A673 (cell line): ENCODE results near the gene LPP. TPM values are rescaled to one million over a fixed set of nuclear protein-coding genes. Genes with fewer than 3 reads are reported as not detected.

Experiments used
- BruUV-seq: library from RNA; stranded (reverse); fragments of 400-500 nt; replicated peaks from 2 replicates; lab custom pipeline; 2021; lab: Mats Ljungman, UMichigan
- CTCF ChIA-PET: fragments of 300-600 bp; sonication (Branson Sonifier 250); formaldehyde crosslinking; loops from one replicate; lab custom pipeline; 2022; ENCODE audit warnings: antibody characterized with exemption; lab: Charles Lee
- POLR2A ChIA-PET: fragments of 300-600 bp; sonication (Branson Sonifier 250); formaldehyde crosslinking; loops from one replicate; lab custom pipeline; 2022; ENCODE audit warnings: antibody characterized with exemption; ENCODE audit not compliant: low non-redundant PET; lab: Charles Lee
- DNase-seq: peaks from one replicate; pipeline ENCODE4 v3.0.0-alpha.2; 2015; ENCODE audit warnings: low spot score
- H3K27ac ChIP-seq: fragments of 200-600 bp; sonication (generic); 2 replicates; pipeline ENCODE4 v1.5.1; 2016; ENCODE audit warnings: mixed run types, low read depth, mild to moderate bottlenecking, mixed read lengths, antibody characterized with exemption, low read length; ENCODE audit not compliant: poor library complexity, severe bottlenecking
- H3K27me3 ChIP-seq: fragments of 200-600 bp; sonication (generic); replicated peaks from 2 replicates; pipeline ENCODE4 v1.6.1; 2017; ENCODE audit warnings: mixed run types, low read depth, mild to moderate bottlenecking, mixed read lengths, antibody characterized with exemption, low read length; ENCODE audit not compliant: insufficient read depth, poor library complexity
- H3K36me3 ChIP-seq: fragments of 200-600 bp; sonication (generic); 2 replicates; pipeline ENCODE4 v1.6.1; 2016; ENCODE audit warnings: mixed run types, mild to moderate bottlenecking, mixed read lengths, antibody characterized with exemption, low read length; ENCODE audit not compliant: insufficient read depth, poor library complexity, severe bottlenecking
- H3K4me1 ChIP-seq: fragments of 200-600 bp; sonication (generic); 2 replicates; pipeline ENCODE4 v1.6.1; 2017; ENCODE audit warnings: mixed run types, mild to moderate bottlenecking, mixed read lengths, antibody characterized with exemption, low read length; ENCODE audit not compliant: insufficient read depth, poor library complexity, severe bottlenecking
- H3K4me3 ChIP-seq: fragments of 200-600 bp; sonication (generic); 2 replicates; pipeline ENCODE4 v1.5.1; 2016; ENCODE audit warnings: low read depth, mixed run types, mild to moderate bottlenecking, mixed read lengths, low read length; ENCODE audit not compliant: poor library complexity, severe bottlenecking
- H3K9me3 ChIP-seq: fragments of 200-600 bp; sonication (generic); 2 replicates; pipeline ENCODE4 v1.6.1; 2016; ENCODE audit warnings: mixed run types, low read depth, mild to moderate bottlenecking, mixed read lengths, antibody characterized with exemption, low read length; ENCODE audit not compliant: poor library complexity, severe bottlenecking
- EZH2 ChIP-seq: fragments of 200-600 bp; sonication (generic); IDR thresholded peaks from 2 replicates; pipeline ENCODE4 v1.6.1; 2017; ENCODE audit warnings: borderline replicate concordance, low read depth, mild to moderate bottlenecking, mixed read lengths, antibody characterized with exemption, low read length; ENCODE audit not compliant: poor library complexity, severe bottlenecking
- intact Hi-C: fragments of 100-400 bp; cut with micrococcal nuclease; formaldehyde crosslinking; loops from one replicate; pipeline ENCODE4 v1.10.0; 2022; ENCODE audit not compliant: unreplicated experiment
- total RNA-seq: library from RNA; stranded (reverse); gene quantifications from 2 replicates; pipeline ENCODE4 v1.2.3, GENCODE V29; 2021
- TF ChIP-seq, protein P1 (sequence below): fragments of 300-800, 200-600 bp; sonication (generic); conservative IDR thresholded peaks from 2 replicates; pipeline ENCODE4 v1.5.1; 2017; ENCODE audit warnings: low read depth, mild to moderate bottlenecking, antibody characterized with exemption, low read length, moderate library complexity, mixed read lengths

LPP gene
- total RNA-seq, 1 experiment from 2014 or later, result 39.7 TPM

GRCh38 chr3:188827576-188827975 is 673.6 kb downstream of the LPP start:
- TF ChIP-seq, protein P1, sequence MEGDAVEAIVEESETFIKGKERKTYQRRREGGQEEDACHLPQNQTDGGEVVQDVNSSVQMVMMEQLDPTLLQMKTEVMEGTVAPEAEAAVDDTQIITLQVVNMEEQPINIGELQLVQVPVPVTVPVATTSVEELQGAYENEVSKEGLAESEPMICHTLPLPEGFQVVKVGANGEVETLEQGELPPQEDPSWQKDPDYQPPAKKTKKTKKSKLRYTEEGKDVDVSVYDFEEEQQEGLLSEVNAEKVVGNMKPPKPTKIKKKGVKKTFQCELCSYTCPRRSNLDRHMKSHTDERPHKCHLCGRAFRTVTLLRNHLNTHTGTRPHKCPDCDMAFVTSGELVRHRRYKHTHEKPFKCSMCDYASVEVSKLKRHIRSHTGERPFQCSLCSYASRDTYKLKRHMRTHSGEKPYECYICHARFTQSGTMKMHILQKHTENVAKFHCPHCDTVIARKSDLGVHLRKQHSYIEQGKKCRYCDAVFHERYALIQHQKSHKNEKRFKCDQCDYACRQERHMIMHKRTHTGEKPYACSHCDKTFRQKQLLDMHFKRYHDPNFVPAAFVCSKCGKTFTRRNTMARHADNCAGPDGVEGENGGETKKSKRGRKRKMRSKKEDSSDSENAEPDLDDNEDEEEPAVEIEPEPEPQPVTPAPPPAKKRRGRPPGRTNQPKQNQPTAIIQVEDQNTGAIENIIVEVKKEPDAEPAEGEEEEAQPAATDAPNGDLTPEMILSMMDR, result no peak
- TF ChIP-seq EZH2, result no peak
- Histone ChIP-seq H3K9me3 (no peaks in the 10 kb centered on the region), H3K27ac (no peak overlapping the region), H3K36me3 (no peaks in the 10 kb centered on the region), H3K27me3 (no peaks in the 10 kb centered on the region), H3K4me3 (no peak overlapping the region), H3K4me1 (peaks cover 8% of the 10 kb centered on the region)
- intact Hi-C loops, result loop anchor here (10.0 kb wide), 1 partner anchor 1083 kb away; the partner anchor contains the start of gene BCL6
- CTCF ChIA-PET, result no interaction called here
- no TSS peak for BruUV-seq
- POLR2A ChIA-PET, result no interaction called here
- DNase-seq, result no peak

DNA sequence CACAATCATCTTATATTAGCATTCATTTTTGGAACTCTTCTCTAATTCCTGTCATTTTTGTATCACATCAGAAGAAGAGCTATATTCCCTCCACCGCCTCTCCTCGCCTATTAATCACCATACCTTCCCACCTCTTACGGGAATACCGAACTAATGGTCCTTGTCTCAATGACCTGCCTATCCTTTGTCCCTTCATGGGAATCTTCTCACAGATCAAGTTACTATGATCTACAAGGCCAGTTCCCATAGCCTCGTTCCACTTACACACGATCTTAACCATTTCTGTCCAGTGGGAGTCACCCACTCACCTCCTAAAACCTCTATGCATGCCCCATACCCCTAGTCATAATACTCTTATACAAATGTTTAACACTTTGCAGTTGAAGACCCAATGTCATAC is 675.2 kb downstream of the LPP start:
- no TSS peak for BruUV-seq
- H3K9me3 ChIP-seq, result no peaks in the 10 kb centered on the region
- H3K27me3 ChIP-seq, result no peaks in the 10 kb centered on the region
- ChIA-PET CTCF (interaction anchor here (0.7 kb wide), 1 partner anchor 305 kb away, joined by 4 read pairs; no protein-coding TSS in a partner anchor), POLR2A (no interaction called here)
- no peak overlapping the region for H3K4me3 ChIP-seq
- TF ChIP-seq, protein P1, result no peak
- no peak for TF ChIP-seq EZH2
- H3K36me3 ChIP-seq, result no peaks in the 10 kb centered on the region
- H3K4me1 ChIP-seq, result no peaks in the 10 kb centered on the region
- intact Hi-C loops, result loop anchor here (10.0 kb wide), 1 partner anchor 1084 kb away; the partner anchor contains the start of gene BCL6
- H3K27ac ChIP-seq, result no peak overlapping the region
- DNase-seq, result no peak

- no peak for DNase-seq
- no peaks in the 10 kb centered on the region for H3K36me3 ChIP-seq
- H3K27ac ChIP-seq, result no peak overlapping the region
- BruUV-seq, result no TSS peak
- no peaks in the 10 kb centered on the region for H3K9me3 ChIP-seq
- no peaks in the 10 kb centered on the region for H3K27me3 ChIP-seq
- TF ChIP-seq EZH2, result no peak
- CTCF ChIA-PET, result interaction anchor here (0.7 kb wide), 2 partner anchors 124 to 305 kb away, joined by 4 to 5 read pairs; no protein-coding TSS in a partner anchor
- no peaks in the 10 kb centered on the region for H3K4me1 ChIP-seq
- intact Hi-C loops, result loop anchor here (10.0 kb wide), 1 partner anchor 1085 kb away; the partner anchor contains the start of gene BCL6
- no peak overlapping the region for H3K4me3 ChIP-seq
- POLR2A ChIA-PET, result no interaction called here
These were observed 675.6 kb downstream of the LPP start for GRCh38 chr3:188829576-188829975.

DNA sequence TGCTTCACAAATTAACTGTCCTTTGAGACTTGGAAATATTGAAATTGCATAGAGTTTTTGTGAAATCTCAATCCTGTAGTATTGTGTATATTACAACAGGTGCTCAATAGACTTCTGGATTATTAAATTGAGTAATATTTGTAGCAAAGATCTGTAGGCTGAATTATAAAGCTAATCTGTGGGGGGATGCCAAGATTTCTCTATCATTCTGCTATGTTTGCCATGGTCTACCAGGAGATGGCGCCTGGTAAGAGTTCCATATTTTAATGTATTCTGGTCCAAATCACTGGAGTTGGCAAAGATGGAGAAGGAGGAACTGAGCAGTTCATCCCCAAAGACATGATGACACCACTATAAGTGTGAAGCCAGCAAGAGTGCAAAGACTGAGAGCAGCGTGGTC is 676.9 kb downstream of the LPP start:
- BruUV-seq, result no TSS peak
- no peak overlapping the region for H3K4me3 ChIP-seq
- POLR2A ChIA-PET, result no interaction called here
- CTCF ChIA-PET, result interaction anchor here (0.8 to 1.0 kb wide), 2 partner anchors 18 to 124 kb away, joined by 3 read pairs; no protein-coding TSS in a partner anchor
- H3K9me3 ChIP-seq, result no peaks in the 10 kb centered on the region
- DNase-seq, result peak; percentile 48
- no peaks in the 10 kb centered on the region for H3K4me1 ChIP-seq
- TF ChIP-seq, protein P1, result peak; percentile 70
- TF ChIP-seq EZH2, result no peak
- no peaks in the 10 kb centered on the region for H3K36me3 ChIP-seq
- no peaks in the 10 kb centered on the region for H3K27me3 ChIP-seq
- H3K27ac ChIP-seq, result no peak overlapping the region
- intact Hi-C loops, result loop anchor here (5.0 kb wide), 1 partner anchor 121 kb away; no protein-coding TSS in a partner anchor
